HCT116 (cell line): Measurements from ENCODE around the gene IFRD2.

Experiments used
- CBX3 ChIP-seq: IDR thresholded peaks from 2 replicates; pipeline ENCODE4 v1.6.1; 2012; ENCODE audit warnings: low read depth
- CEBPB ChIP-seq: IDR thresholded peaks from 2 replicates; pipeline ENCODE4 v1.6.1; 2012; ENCODE audit warnings: low read depth
- CTCF ChIP-seq, 3 experiments: fragments of 200-600 bp in 1 of 3; sonication (generic) in 1 of 3; IDR thresholded peaks in 2 of 3; conservative IDR thresholded peaks in 1 of 3; 2 replicates each; pipeline ENCODE4 v1.5.1; 2012 to 2017; ENCODE audit warnings: low read depth in 2 of 3, low read length in 2 of 3, antibody characterized with exemption in 1 of 3, borderline replicate concordance in 1 of 3, control low read depth in 1 of 3, mild to moderate bottlenecking in 1 of 3, mixed read lengths in 1 of 3, mixed run types in 1 of 3, moderate library complexity in 1 of 3; ENCODE audit not compliant: insufficient read depth in 1 of 3
- EGR1 ChIP-seq: IDR thresholded peaks from 2 replicates; pipeline ENCODE4 v1.6.1; 2012; ENCODE audit warnings: low read depth
- ELF1 ChIP-seq: IDR thresholded peaks from 2 replicates; pipeline ENCODE4 v1.6.1; 2012; ENCODE audit warnings: low read depth, borderline replicate concordance
- EZH2 ChIP-seq: fragments of 200-600 bp; sonication (generic); IDR thresholded peaks from 2 replicates; pipeline ENCODE4 v1.6.1; 2017; ENCODE audit warnings: antibody characterized with exemption, mixed run types
- POLR2A ChIP-seq: IDR thresholded peaks from 2 replicates; pipeline ENCODE4 v1.7.0; 2011; ENCODE audit warnings: borderline replicate concordance; ENCODE audit not compliant: insufficient read depth, insufficient read length; ENCODE audit errors: extremely low read depth
- POLR2AphosphoS5 ChIP-seq: IDR thresholded peaks from 2 replicates; pipeline ENCODE4 v1.6.1; 2011; ENCODE audit warnings: mild to moderate bottlenecking, low read depth, low read length, moderate library complexity
- RAD21 ChIP-seq: IDR thresholded peaks from 2 replicates; pipeline ENCODE4 v1.6.1; 2012; ENCODE audit warnings: low read depth, mild to moderate bottlenecking
- SP1 ChIP-seq: IDR thresholded peaks from 2 replicates; pipeline ENCODE4 v1.6.1; 2012; ENCODE audit warnings: low read depth
- YY1 ChIP-seq: IDR thresholded peaks from 2 replicates; pipeline ENCODE4 v1.6.1; 2011; ENCODE audit warnings: low read length, low read depth, moderate library complexity, mild to moderate bottlenecking; ENCODE audit not compliant: insufficient replicate concordance; ENCODE audit errors: extremely low read depth
- ZBTB33 ChIP-seq: IDR thresholded peaks from 2 replicates; pipeline ENCODE4 v1.6.1; 2011; ENCODE audit warnings: mild to moderate bottlenecking, low read length, moderate library complexity; ENCODE audit not compliant: insufficient replicate concordance; ENCODE audit errors: extremely low read depth
- ZFX ChIP-seq: fragments of 450-650 bp; IDR thresholded peaks from 2 replicates; pipeline ENCODE4 v1.6.1; 2017
- TF ChIP-seq, protein P1 (sequence below): IDR thresholded peaks from 2 replicates; pipeline ENCODE4 v1.6.1; 2012

DNA sequence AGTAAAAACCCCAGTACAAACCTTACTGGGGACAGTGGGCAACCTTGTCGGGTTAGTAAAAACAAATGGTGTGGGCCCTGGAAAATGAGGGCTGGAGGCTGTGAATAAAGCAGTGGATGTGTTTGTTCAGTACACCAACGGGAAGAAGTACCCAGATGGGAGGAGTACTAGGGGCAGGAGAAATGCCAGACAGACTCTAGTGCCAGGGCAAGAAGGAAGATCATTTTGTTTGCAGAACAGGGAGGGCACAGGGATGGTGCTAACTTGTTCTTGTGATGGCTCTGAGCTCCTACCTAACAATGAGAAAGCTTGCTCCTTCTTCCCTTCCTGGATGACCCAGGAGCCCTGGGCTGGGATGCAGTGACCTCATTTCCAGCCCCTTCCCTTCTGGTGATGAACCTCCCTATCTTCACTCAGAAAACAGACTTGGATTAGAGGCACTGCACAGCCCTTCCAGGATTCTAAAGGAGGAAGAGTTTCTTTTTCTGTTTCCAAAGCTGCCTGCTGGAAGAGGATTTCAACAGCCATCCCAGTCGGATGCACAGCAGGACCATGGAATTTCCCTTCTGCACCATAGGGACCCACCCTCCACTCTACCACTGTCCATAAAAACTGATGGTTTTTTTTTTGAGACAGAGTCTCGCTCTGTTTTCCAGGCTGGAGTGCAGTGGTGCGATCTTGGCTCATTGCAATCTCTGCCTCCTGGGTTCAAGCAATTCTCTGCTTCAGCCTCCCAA lies 42.3 kb upstream of the IFRD2 start:
- TF ChIP-seq CTCF (IDR thresholded peaks at IDR 0.05 in 2 of 3, conservative IDR thresholded peaks at IDR 0.05 in 1 of 3; ENCODE audit: borderline replicate concordance in 1 of 3, insufficient read depth in 1 of 3, low read depth in 2 of 3, low read length in 2 of 3) = no peak
- TF ChIP-seq EZH2 = no peak
- TF ChIP-seq, protein P1, sequence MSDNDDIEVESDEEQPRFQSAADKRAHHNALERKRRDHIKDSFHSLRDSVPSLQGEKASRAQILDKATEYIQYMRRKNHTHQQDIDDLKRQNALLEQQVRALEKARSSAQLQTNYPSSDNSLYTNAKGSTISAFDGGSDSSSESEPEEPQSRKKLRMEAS = no peak
- no peak for TF ChIP-seq RAD21
- no peak for TF ChIP-seq ELF1
- no peak for TF ChIP-seq SP1
- TF ChIP-seq YY1 = no peak
- no peak for TF ChIP-seq CEBPB
- TF ChIP-seq ZBTB33 = no peak
- no peak for TF ChIP-seq POLR2AphosphoS5
- TF ChIP-seq CBX3 = no peak
- TF ChIP-seq POLR2A = no peak
- TF ChIP-seq ZFX = no peak
- TF ChIP-seq EGR1 = no peak
